Fibroblast of skin of left biceps (primary cell): ENCODE data around the gene SDR9C7.
"Not testable (repeated sequence)": the region's sequence is repeated elsewhere in the genome, so short reads cannot be mapped to it uniquely, and the experiment has no call there.

Experiments used
- DNase-seq, 2 experiments: peaks; one replicate each; pipeline ENCODE4 v3.0.0-alpha.2; 2013; ENCODE audit warnings: low read depth in 2 of 2

SDR9C7 gene

DNA sequence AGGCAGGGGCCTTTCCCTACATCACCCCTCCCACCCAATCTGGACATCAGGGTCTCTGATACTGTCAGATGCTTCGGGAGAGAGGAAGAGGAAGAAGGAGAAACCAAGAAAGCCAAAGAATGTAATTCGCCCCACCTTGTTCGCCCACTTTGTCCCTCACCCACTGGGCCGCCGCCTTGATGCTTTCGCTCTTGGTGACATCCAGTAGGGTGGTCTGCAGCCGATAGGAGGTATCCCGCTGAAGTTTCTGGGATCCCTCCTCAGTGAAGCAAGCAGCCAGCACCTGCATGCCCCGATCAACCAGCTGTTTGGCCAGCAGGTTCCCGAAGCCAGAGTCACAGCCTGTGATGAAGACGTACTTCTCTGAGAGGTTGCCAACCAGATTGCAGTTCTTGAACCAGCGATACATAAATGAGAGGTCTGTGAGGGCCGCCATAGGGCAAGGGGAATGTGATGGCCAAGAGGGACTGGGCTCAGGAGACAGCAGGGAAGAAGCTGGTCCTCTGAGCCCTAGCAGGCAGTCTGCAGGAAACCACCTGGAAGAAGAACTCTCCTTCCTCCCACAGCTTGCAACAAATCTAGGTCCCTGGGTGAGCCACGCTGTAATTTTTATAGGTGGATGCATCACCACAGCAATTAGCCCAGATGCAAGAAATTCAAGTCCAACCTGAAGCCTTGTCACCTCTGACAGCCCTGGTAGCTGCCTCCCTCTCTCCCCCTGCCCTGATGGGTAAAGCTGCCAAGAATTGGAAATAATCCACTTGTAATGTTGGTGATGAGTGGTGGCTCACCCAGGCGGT, at the start of gene SDR9C7:
Gene SDR9C7 (minus strand): TSS at position 583 of the 800 bp plus-strand sequence. CDS start 147 bp downstream, at position 436.
- no peak for DNase-seq

DNA sequence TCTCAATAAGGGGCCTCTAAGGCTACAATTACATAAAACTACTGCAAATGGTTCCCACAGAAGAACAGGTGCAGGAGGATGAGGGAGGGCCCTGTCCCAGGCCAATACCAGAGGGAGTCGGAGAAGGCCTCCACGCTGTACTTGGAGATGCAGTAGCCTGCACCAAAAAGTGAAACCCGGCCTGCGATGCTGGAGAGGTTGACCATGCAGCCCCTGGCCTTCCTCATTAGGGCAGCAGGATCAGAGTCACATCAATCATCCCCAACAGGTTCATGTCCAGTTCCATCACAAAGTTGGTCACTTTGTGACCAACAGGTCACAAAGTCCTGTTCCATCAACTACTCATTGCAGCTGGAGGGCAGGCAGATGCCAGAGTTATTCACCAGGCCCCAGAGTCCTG, 49.2 kb upstream of the SDR9C7 start:
- DNase-seq: no peak

GRCh38 chr12:56982578-56983236, 48.5 kb upstream of the SDR9C7 start:
- DNase-seq: not testable (repeated sequence)

- no peak for DNase-seq
These were observed 46.8 kb upstream of the SDR9C7 start for GRCh38 chr12:56980941-56981530.

DNA sequence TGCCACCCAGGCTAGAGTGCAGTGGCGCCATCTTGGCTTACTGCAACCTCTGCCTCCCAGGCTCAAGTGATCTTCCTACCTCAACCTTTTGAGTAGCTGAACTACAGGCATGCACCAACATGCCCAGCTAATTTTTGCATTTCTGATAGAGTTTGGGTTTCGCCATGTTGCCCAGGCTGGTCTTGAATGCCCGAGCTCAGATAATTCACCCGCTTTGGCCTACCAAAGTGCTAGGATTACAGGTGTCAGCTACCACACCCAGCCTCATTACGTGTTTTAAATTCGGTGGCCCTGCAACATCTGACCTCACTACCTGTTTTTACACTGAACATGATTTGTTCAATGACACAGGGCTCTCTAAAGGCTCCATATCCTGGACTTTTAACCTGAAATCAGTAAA, 46.1 kb upstream of the SDR9C7 start:
- no peak for DNase-seq

DNA sequence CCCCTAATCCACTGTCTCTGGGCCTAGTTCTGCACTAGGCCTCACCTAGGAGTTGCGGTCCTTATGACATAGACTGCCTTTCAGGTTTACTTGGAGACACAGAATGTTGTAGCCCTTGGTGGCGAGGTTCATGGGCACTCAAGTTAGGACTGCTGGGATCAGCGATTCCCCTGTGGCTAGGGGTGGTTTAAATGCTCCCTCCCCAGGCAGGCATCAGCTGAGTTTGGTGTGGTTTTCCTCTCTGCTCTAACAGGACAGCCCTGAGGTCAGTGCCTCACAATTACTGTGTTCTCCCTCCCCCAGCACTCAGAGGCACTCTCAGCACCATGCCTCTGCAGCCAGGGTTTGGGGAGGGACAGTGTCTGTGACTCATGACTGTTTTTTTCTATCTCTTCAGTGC, 45.4 kb upstream of the SDR9C7 start:
- DNase-seq: no peak

GRCh38 chr12:56978397-56979138, 44.4 kb upstream of the SDR9C7 start:
- no peak for DNase-seq

DNA sequence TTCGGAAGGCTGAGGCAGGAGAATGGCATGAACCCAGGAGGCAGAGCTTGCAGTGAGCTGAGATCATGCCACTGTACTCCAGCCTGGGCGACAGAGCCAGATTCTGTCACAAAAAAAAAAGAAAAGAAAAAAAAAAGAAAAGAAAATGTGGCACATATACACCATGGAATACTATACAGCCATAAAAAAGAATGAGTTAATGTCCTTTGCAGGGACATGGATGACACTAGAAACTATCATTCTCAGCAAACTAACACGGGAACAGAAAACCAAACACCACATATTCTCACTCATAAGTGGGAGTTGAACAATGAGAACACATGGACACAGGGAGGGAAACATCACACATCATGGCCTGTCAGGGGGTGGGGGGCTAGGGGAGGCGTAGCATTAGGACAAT, 43.2 kb upstream of the SDR9C7 start:
- not testable (repeated sequence) for DNase-seq

DNA sequence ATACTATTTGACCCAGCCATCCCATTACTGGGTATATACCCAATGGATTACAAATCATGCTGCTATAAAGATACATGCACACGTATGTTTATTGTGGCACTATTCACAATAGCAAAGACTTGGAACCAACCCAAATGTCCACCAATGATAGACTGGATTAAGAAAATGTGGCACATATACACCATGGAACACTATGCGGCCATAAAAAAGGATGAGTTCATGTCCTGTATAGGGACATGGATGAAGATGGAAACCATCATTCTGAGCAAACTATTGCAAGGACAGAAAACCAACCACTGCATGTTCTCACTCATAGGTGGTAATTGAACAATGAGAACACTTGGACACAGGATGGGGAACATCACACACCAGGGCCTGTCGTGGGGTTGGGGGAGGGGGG, 40.0 kb upstream of the SDR9C7 start:
- not testable (repeated sequence) for DNase-seq

GRCh38 chr12:56968910-56969309, 34.7 kb upstream of the SDR9C7 start:
- not testable (repeated sequence) for DNase-seq

DNA sequence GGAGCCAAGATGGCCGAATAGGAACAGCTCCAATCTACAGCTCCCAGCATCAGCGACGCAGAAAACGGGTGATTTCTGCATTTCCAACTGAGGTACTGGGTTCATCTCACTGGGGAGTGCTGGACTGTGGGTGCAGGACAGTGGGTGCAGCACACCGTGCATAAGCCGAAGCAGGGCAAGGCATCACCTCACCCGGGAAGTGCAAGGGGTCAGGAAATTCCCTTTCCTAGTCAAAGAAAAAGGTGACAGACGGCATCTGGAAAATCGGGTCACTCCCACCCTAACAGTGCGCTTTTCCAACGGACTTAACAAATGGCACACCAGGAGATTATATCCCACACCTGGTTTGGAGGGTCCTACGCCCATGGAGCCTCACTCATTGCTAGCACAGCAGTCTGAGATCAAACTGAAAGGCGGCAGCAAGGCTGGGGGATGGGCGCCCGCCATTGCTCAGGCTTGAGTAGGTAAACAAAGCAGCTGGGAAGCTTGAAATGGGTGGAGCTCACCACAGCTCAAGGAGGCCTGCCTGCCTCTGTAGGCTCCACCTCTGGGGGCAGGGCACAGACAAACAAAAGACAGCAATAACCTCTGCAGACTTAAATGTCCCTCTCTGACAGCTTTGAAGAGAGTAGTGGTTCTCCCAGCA, 31.9 kb upstream of the SDR9C7 start:
- not testable (repeated sequence) for DNase-seq

DNA sequence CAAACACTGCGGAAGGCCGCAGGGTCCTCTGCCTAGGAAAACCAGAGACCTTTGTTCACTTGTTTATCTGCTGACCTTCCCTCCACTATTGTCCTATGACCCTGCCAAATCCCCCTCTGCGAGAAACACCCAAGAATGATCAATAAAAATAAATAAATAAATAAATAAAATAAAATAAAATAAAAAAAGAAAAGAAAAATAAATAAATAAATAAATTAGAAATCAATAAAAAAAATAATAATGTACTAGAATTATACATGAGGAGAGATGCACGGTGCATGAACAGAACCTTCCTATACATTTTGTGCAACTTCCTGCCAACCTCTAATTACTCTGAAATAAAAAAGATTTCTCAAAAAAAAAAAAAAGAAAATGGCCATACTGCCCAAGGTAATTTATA, 30.9 kb upstream of the SDR9C7 start:
- DNase-seq: not testable (repeated sequence)

GRCh38 chr12:56963557-56963956, 29.3 kb upstream of the SDR9C7 start:
- DNase-seq: not testable (repeated sequence)

- not testable (repeated sequence) for DNase-seq
These were observed 28.0 kb upstream of the SDR9C7 start for GRCh38 chr12:56962247-56962646.

- DNase-seq: no peak
These were observed 24.2 kb upstream of the SDR9C7 start for GRCh38 chr12:56958422-56958821.

DNA sequence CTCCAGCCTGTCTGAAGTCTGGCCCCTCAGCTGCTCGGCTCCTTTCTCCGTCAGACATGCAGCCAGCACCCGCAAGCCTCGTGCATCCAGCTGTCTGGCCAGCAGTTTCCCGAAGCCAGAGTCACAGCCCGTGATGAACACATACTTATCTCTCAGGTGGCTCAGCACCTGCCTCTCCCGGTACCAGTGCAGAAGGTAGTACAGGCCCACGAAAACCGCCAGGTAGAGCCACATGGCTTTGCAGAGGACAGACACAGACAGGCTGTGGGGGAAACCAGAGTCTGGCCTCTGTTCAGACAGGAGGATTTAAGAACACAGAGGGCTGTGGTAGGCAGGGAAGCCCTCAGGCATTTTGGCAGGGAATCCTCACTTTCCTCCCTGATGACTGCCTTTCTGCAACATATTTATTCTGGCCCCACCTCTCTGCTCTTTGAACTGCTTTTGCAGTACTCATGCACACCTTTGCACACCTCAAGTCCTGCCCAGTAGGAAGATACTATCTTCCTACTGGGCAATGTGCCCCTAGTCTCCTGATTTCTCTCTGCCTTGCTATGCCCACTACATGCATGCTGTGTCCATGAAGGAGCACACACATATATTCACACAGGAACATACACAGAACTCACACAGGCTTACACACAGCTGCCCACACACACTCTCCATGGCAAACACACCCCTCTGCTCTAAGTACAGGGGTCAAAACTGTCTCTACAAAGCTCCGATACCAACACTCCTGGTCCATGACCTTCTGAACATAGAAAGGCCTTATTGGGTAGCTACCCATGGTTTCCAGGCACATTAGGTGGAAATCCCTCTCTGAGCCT, 23.2 kb upstream of the SDR9C7 start, which contains the start of gene RDH16:
Gene RDH16 (minus strand): TSS at position 380 of the 824 bp plus-strand sequence. CDS start 146 bp downstream, at position 234.
- DNase-seq: no peak

GRCh38 chr12:56955631-56956256, 21.5 kb upstream of the SDR9C7 start:
- no peak for DNase-seq

DNA sequence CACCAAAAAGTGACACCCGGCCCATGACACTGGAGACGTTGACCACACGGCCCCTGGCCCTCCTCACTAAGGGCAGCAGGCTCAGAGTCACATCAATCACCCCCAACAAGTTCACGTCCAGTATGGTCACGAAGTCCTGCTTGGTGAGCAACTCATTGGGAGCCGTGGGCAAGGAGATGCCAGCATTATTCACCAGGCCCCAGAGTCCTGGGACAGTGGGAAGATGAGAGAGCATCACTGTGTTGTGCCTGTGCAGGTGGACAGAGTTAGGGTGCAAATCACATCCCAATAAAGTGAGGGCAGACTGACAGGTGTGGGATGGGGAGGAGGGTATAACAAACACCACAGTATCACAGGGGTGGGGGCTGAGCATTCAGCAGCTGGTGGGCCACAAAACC, 20.7 kb upstream of the SDR9C7 start:
- no peak for DNase-seq

GRCh38 chr12:56954057-56954957, 20.1 kb upstream of the SDR9C7 start:
- DNase-seq: no peak
